Peyer's patch (tissue), 4 donors: ENCODE data around the gene UBE2E1. TPM values are rescaled to one million over a fixed set of nuclear protein-coding genes. Genes with fewer than 3 reads are reported as not detected.

Experiments
- DNase-seq, 3 donors: peaks; one replicate each; pipeline ENCODE4 v3.0.0-alpha.2; 2017 to 2019
- H3K27ac ChIP-seq, 4 donors: fragments of 200-600 bp; sonication (generic); one replicate each; pipeline ENCODE4 v1.5.1; 2016 to 2019
- H3K27me3 ChIP-seq, 2 donors: fragments of 200-600 bp; sonication (generic); one replicate each; pipeline ENCODE4 v1.5.1; 2019
- H3K36me3 ChIP-seq, 3 donors: fragments of 200-600 bp; sonication (generic); one replicate each; pipeline ENCODE4 v1.5.1; 2016 to 2019
- H3K4me1 ChIP-seq, 4 donors: fragments of 200-600 bp; sonication (generic); one replicate each; pipeline ENCODE4 v1.5.1; 2016 to 2019
- H3K4me3 ChIP-seq, 4 donors: fragments of 200-600 bp; sonication (generic); 1 replicate in 3 of 4; 2 replicates in 1 of 4; pipeline ENCODE4 v1.5.1; 2016 to 2019; ENCODE audit warnings: mild to moderate bottlenecking in 1 of 4
- H3K9me3 ChIP-seq, 4 donors: fragments of 200-600 bp; sonication (generic); one replicate each; pipeline ENCODE4 v1.5.1; 2016 to 2019; ENCODE audit warnings: mild to moderate bottlenecking in 1 of 4
- POLR2A ChIP-seq, 2 donors: fragments of 450-650 bp; IDR thresholded peaks; one replicate each; pipeline ENCODE4 v1.5.1; 2017; ENCODE audit warnings: antibody characterized with exemption in 2 of 2, mild to moderate bottlenecking in 2 of 2, moderate library complexity in 2 of 2
- total RNA-seq, 4 donors: library from RNA; depleted of rRNA; stranded (reverse); fragments of >200 nt; gene quantifications; one replicate each; pipeline ENCODE4 v1.1.0, GENCODE V29; 2016
- TF ChIP-seq, protein P1 (sequence below), 6 experiments: fragments of 450-650 bp in 4 of 6; fragments of 200-600 bp in 2 of 6; sonication (generic) in 1 of 6; IDR thresholded peaks; one replicate each; pipeline ENCODE4 v1.5.1; 2017 to 2019; ENCODE audit warnings: antibody characterized with exemption in 6 of 6, mild to moderate bottlenecking in 3 of 6, moderate library complexity in 1 of 6

UBE2E1 gene
- total RNA-seq, 4 donors from 2014 or later: 26.1 to 58.6 (median 43.0) TPM

DNA sequence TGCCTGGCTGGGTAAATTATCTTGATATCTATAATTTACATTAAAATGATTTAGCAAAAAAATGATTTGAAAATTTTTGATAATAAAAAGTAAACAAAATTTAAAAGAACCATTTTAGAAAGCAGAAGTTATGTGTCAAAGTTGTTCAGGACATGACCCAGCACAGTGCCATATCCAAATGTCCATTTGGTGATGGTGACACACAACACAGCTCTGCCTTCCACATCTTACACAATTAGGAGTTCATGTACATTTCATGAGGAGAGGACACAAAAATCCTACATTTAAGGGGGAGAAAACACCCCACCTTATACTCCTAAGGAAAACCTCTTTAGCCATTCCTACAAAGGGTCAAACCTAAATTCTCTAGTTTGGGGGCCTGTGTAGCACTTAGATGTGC lies 10.7 kb upstream of the UBE2E1 start:
- no peaks in the 10 kb centered on the region for H3K4me1 ChIP-seq
- no peaks in the 10 kb centered on the region for H3K27me3 ChIP-seq
- H3K27ac ChIP-seq: no peak overlapping the region
- no peaks in the 10 kb centered on the region for H3K36me3 ChIP-seq
- TF ChIP-seq, protein P1, sequence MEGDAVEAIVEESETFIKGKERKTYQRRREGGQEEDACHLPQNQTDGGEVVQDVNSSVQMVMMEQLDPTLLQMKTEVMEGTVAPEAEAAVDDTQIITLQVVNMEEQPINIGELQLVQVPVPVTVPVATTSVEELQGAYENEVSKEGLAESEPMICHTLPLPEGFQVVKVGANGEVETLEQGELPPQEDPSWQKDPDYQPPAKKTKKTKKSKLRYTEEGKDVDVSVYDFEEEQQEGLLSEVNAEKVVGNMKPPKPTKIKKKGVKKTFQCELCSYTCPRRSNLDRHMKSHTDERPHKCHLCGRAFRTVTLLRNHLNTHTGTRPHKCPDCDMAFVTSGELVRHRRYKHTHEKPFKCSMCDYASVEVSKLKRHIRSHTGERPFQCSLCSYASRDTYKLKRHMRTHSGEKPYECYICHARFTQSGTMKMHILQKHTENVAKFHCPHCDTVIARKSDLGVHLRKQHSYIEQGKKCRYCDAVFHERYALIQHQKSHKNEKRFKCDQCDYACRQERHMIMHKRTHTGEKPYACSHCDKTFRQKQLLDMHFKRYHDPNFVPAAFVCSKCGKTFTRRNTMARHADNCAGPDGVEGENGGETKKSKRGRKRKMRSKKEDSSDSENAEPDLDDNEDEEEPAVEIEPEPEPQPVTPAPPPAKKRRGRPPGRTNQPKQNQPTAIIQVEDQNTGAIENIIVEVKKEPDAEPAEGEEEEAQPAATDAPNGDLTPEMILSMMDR (IDR thresholded peaks at IDR 0.05): no peak
- TF ChIP-seq POLR2A (IDR thresholded peaks at IDR 0.05): no peak
- no peak for DNase-seq
- no peaks in the 10 kb centered on the region for H3K9me3 ChIP-seq
- no peak overlapping the region for H3K4me3 ChIP-seq

DNA sequence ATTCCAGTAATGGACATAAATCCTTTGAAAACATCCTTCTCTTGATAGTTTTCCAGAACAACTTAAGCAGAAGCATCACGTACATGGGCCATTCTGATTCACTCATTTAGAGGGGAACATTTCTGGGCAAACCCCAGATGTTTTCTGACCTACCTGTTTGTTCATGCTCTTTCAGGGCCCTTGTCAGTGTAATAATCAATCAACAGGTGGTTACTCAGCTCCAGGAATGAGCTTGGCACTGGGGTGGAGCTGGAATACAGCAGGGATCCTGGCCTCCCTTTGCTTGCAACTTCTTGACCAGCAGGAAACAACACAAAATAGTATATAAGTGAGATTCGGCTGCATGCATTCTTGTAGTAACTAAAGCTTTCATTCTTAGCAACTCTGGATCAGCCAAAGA lies 9.2 kb upstream of the UBE2E1 start:
- no peak overlapping the region for H3K27ac ChIP-seq
- DNase-seq: no peak
- H3K9me3 ChIP-seq: no peaks in the 10 kb centered on the region
- H3K4me1 ChIP-seq: no peaks in the 10 kb centered on the region
- TF ChIP-seq, protein P1 (IDR thresholded peaks at IDR 0.05): no peak
- no peak for TF ChIP-seq POLR2A (IDR thresholded peaks at IDR 0.05)
- no peaks in the 10 kb centered on the region for H3K36me3 ChIP-seq
- H3K27me3 ChIP-seq: no peaks in the 10 kb centered on the region
- H3K4me3 ChIP-seq: no peak overlapping the region

DNA sequence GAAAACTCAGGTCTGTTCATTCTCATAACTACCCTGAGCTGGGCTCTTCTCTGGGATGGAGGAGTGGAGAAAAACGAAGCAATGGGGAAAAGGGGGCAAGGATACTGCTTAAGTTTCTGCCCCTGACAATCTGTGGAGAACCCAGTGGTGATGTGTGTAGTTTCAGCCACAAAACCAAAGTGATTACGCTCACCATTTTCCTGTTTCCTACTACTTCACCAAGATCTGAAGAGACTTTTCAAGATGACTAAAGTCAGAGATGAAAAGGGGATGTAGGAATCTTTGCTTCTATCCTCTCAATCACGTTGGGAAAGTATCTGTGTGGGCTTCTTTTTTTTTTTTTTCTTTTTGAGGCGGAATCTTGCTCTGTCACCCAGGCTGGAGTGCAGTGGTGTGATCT lies 8.3 kb upstream of the UBE2E1 start:
- H3K27me3 ChIP-seq: no peaks in the 10 kb centered on the region
- no peaks in the 10 kb centered on the region for H3K36me3 ChIP-seq
- no peaks in the 10 kb centered on the region for H3K4me1 ChIP-seq
- H3K27ac ChIP-seq: no peak overlapping the region
- no peak for DNase-seq
- H3K9me3 ChIP-seq: no peaks in the 10 kb centered on the region
- no peak overlapping the region for H3K4me3 ChIP-seq
- TF ChIP-seq POLR2A (IDR thresholded peaks at IDR 0.05): no peak
- TF ChIP-seq, protein P1 (IDR thresholded peaks at IDR 0.05): no peak

DNA sequence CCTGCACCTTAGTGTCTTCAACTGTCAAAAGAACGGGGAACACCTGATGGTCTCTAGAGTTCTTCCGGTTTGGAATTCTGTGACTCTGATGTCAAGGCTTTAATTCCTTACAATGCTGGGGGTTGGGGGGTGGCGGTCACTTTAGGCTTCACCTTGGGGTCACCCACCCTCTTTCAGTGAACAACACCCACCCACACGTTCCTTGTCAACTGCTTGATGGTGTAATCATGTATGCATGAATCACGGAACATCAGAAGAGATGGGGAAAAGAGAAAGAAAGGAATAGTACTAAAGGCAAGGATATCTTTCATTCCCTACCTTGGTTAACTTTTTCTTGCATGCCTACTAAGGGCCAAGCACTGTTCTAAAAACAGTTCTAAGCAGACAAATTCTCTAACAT lies 7.3 kb upstream of the UBE2E1 start:
- Histone ChIP-seq H3K36me3 (no peaks in the 10 kb centered on the region), H3K27me3 (no peaks in the 10 kb centered on the region), H3K4me3 (no peak overlapping the region), H3K27ac (no peak overlapping the region), H3K9me3 (no peaks in the 10 kb centered on the region), H3K4me1 (no peaks in the 10 kb centered on the region)
- no peak for TF ChIP-seq POLR2A (IDR thresholded peaks at IDR 0.05)
- TF ChIP-seq, protein P1 (IDR thresholded peaks at IDR 0.05): no peak
- DNase-seq: no peak

DNA sequence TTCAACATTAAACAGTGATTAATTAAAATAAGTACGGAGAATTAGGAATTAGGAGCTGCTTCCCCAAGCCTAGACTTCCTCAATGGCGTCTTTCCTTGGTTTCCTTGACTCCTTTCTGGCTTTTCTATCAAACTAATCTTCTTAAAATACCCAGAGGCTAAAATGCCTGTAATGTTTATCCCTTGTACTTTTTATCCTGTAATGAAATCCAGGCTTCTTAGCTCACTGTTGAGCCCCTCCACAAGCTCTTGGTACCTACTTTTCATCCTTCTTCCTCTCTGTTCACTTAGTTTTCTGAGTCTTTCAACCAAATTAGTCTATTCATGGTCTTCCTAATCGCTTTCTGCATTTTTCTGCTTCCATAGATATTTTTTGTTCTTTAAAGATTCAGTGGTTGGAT lies 6.9 kb upstream of the UBE2E1 start:
- Histone ChIP-seq H3K4me3 (no peak overlapping the region), H3K4me1 (no peaks in the 10 kb centered on the region), H3K9me3 (no peaks in the 10 kb centered on the region), H3K36me3 (no peaks in the 10 kb centered on the region), H3K27ac (no peak overlapping the region), H3K27me3 (no peaks in the 10 kb centered on the region)
- no peak for DNase-seq
- no peak for TF ChIP-seq POLR2A (IDR thresholded peaks at IDR 0.05)
- TF ChIP-seq, protein P1 (IDR thresholded peaks at IDR 0.05): no peak

DNA sequence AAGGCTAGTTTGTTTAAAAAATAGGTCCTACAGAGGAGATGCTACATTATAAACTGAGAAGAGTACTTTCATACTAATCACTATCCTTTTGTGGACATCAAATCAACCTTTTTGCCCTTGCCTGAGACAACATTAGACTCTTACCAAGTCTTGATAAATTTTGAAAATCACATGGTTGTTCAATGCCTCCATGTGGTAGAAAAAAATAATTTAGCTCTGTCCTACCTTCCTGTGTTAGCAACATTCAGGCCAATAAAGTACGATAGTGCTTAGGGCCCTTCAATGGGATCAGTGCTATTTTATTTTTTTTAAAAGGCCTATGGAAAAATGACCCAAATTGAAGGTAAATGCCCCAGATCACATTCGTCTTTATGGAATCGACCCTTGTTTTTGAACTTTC lies 5.0 kb upstream of the UBE2E1 start:
- peaks cover 0 to 9% (median 0%) of the 10 kb centered on the region in 4 donors for H3K4me1 ChIP-seq
- no peak overlapping the region for H3K4me3 ChIP-seq
- H3K27me3 ChIP-seq: no peaks in the 10 kb centered on the region
- DNase-seq: no peak
- H3K27ac ChIP-seq: no peak overlapping the region
- H3K9me3 ChIP-seq: no peaks in the 10 kb centered on the region
- no peak for TF ChIP-seq POLR2A (IDR thresholded peaks at IDR 0.05)
- TF ChIP-seq, protein P1 (IDR thresholded peaks at IDR 0.05): peak in 3 of 6 experiments; percentile 12 to 18 (median 13)
- H3K36me3 ChIP-seq: no peaks in the 10 kb centered on the region
